H1 (cell line): ENCODE data around the gene DGKZ. TPM values are rescaled to one million over a fixed set of nuclear protein-coding genes. Genes with fewer than 3 reads are reported as not detected.

ENCODE experiments used
- CTCF ChIA-PET: fragments of 300-600 bp; sonication (Branson Sonifier 250); formaldehyde crosslinking; loops from one replicate; lab custom pipeline; 2021; ENCODE audit not compliant: partially characterized antibody; lab: Charles Lee
- POLR2A ChIA-PET: fragments of 300-600 bp; sonication (Branson Sonifier 250); formaldehyde crosslinking; loops from one replicate; lab custom pipeline; 2021; ENCODE audit warnings: inconsistent platforms; ENCODE audit not compliant: partially characterized antibody; lab: Charles Lee
- DNase-seq, 2 experiments: peaks; one replicate each; pipeline versions ENCODE4 v3.0.0 to v3.0.0-alpha.2; 2010 to 2022; ENCODE audit warnings: low spot score in 2 of 2, low read depth in 1 of 2, mixed read lengths in 1 of 2
- FAIRE-seq: peaks from 2 replicates; lab custom pipeline; 2011; peaks lifted over from hg19 to GRCh38; lab: Jason Lieb, UNC
- H2AFZ ChIP-seq: 2 replicates; pipeline ENCODE4 v1.8.1; 2012; ENCODE audit warnings: low read length, inconsistent platforms
- H2AK5ac ChIP-seq: 2 replicates; pipeline ENCODE4 v1.6.1; 2013; ENCODE audit warnings: low read depth, low read length
- H2BK120ac ChIP-seq: replicated peaks from 2 replicates; pipeline ENCODE3; 2013; ENCODE audit warnings: low read depth, low read length, inconsistent platforms
- H2BK12ac ChIP-seq: 2 replicates; pipeline ENCODE4 v1.6.1; 2013; ENCODE audit warnings: low read depth, low read length
- H2BK15ac ChIP-seq: 2 replicates; pipeline ENCODE4 v1.6.1; 2013; ENCODE audit warnings: low read length
- H2BK20ac ChIP-seq: 2 replicates; pipeline ENCODE4 v1.6.1; 2013; ENCODE audit warnings: low read length
- H2BK5ac ChIP-seq: 2 replicates; pipeline ENCODE4 v1.6.1; 2013; ENCODE audit warnings: low read depth, low read length
- H3K14ac ChIP-seq: 2 replicates; pipeline ENCODE4 v1.6.1; 2013; ENCODE audit warnings: inconsistent platforms; ENCODE audit not compliant: insufficient read length
- H3K18ac ChIP-seq: 2 replicates; pipeline ENCODE4 v1.6.1; 2013; ENCODE audit warnings: low read length; ENCODE audit errors: extremely low read depth
- H3K23ac ChIP-seq: 2 replicates; pipeline ENCODE4 v1.6.1; 2013; ENCODE audit warnings: inconsistent platforms; ENCODE audit not compliant: insufficient read length
- H3K23me2 ChIP-seq: 2 replicates; pipeline ENCODE4 v1.6.1; 2013; ENCODE audit warnings: low read depth, low read length
- H3K27ac ChIP-seq: 2 replicates; pipeline ENCODE4 v1.6.1; 2011; ENCODE audit warnings: low read depth, low read length, inconsistent platforms
- H3K27me3 ChIP-seq, 4 experiments: replicated peaks in 1 of 4; 1 replicate in 1 of 4; 2 replicates in 3 of 4; pipeline versions ENCODE4 v1.6.1 to v1.8.1; 2011 to 2013; ENCODE audit warnings: low read length in 3 of 4, mild to moderate bottlenecking in 3 of 4, inconsistent platforms in 2 of 4, mixed read lengths in 2 of 4, moderate library complexity in 1 of 4; ENCODE audit not compliant: control insufficient read depth in 3 of 4, insufficient read depth in 3 of 4; ENCODE audit errors: extremely low read depth in 1 of 4
- H3K36me3 ChIP-seq, 4 experiments: 2 replicates each; pipeline versions ENCODE4 v1.6.1 to v1.8.1; 2011 to 2013; ENCODE audit warnings: mild to moderate bottlenecking in 4 of 4, low read length in 3 of 4, moderate library complexity in 2 of 4, control low read depth in 1 of 4, inconsistent platforms in 1 of 4; ENCODE audit not compliant: insufficient read depth in 4 of 4, control insufficient read depth in 2 of 4
- H3K4ac ChIP-seq: replicated peaks from 2 replicates; pipeline ENCODE3; 2013; ENCODE audit warnings: low read length, low read depth, mixed read lengths, inconsistent platforms; ENCODE audit not compliant: insufficient read length
- H3K4me1 ChIP-seq, 4 experiments: replicated peaks in 1 of 4; 1 replicate in 1 of 4; 2 replicates in 3 of 4; pipeline versions ENCODE4 v1.6.1 to v1.8.1; 2011 to 2013; ENCODE audit warnings: low read length in 3 of 4, inconsistent platforms in 2 of 4, mixed read lengths in 1 of 4; ENCODE audit not compliant: insufficient read depth in 4 of 4, control insufficient read depth in 3 of 4
- H3K4me2 ChIP-seq, 2 experiments: 2 replicates each; pipeline versions ENCODE4 v1.6.1 to v1.8.1; 2011 to 2013; ENCODE audit warnings: low read depth in 2 of 2, low read length in 2 of 2, control low read depth in 1 of 2, inconsistent platforms in 1 of 2, mild to moderate bottlenecking in 1 of 2; ENCODE audit not compliant: insufficient read depth in 1 of 2
- H3K4me3 ChIP-seq, 4 experiments: fragments of 200-600, 300-600 bp in 1 of 4; sonication (generic), shearing (Covaris generic), sonication (Bioruptor Twin) in 1 of 4; 2 replicates each; pipeline versions ENCODE4 v1.5.1 to v1.8.1; 2011 to 2016; ENCODE audit warnings: low read length in 4 of 4, low read depth in 3 of 4, control low read depth in 2 of 4, inconsistent platforms in 2 of 4, mild to moderate bottlenecking in 2 of 4, mixed read lengths in 1 of 4, moderate library complexity in 1 of 4; ENCODE audit not compliant: insufficient read depth in 2 of 4; ENCODE audit errors: extremely low read depth in 1 of 4
- H3K56ac ChIP-seq: replicated peaks from 2 replicates; pipeline ENCODE3; 2013; ENCODE audit warnings: low read depth, mild to moderate bottlenecking, mixed read lengths, low read length, inconsistent platforms; ENCODE audit not compliant: insufficient read length
- H3K79me1 ChIP-seq: 2 replicates; pipeline ENCODE4 v1.6.1; 2013; ENCODE audit warnings: low read depth, low read length, control low read depth
- H3K79me2 ChIP-seq, 2 experiments: 2 replicates each; pipeline versions ENCODE4 v1.6.1 to v1.8.1; 2012 to 2013; ENCODE audit warnings: low read length in 2 of 2, mild to moderate bottlenecking in 2 of 2, inconsistent platforms in 1 of 2; ENCODE audit not compliant: insufficient read depth in 2 of 2, control insufficient read depth in 1 of 2
- H3K9ac ChIP-seq, 4 experiments: replicated peaks in 1 of 4; 1 replicate in 1 of 4; 2 replicates in 3 of 4; pipeline versions ENCODE4 v1.6.1 to v1.8.1; 2011 to 2013; ENCODE audit warnings: low read depth in 3 of 4, low read length in 3 of 4, control low read depth in 2 of 4, mild to moderate bottlenecking in 2 of 4, moderate library complexity in 2 of 4, inconsistent platforms in 1 of 4; ENCODE audit errors: extremely low read depth in 1 of 4
- H3K9me3 ChIP-seq, 2 experiments: 2 replicates each; pipeline versions ENCODE4 v1.6.1 to v1.8.1; 2012 to 2013; ENCODE audit warnings: mild to moderate bottlenecking in 2 of 2, moderate library complexity in 2 of 2, control low read depth in 1 of 2, inconsistent platforms in 1 of 2, low read depth in 1 of 2, low read length in 1 of 2, mixed read lengths in 1 of 2; ENCODE audit not compliant: insufficient read depth in 2 of 2
- H4K20me1 ChIP-seq, 2 experiments: replicated peaks in 1 of 2; 2 replicates each; pipeline versions ENCODE3 to v1.8.1; 2011 to 2013; ENCODE audit warnings: inconsistent platforms in 2 of 2, low read length in 2 of 2, mild to moderate bottlenecking in 1 of 2; ENCODE audit not compliant: insufficient read depth in 2 of 2, control insufficient read depth in 1 of 2
- H4K5ac ChIP-seq: 2 replicates; pipeline ENCODE4 v1.6.1; 2013; ENCODE audit warnings: low read length, low read depth, mixed read lengths, inconsistent platforms; ENCODE audit not compliant: insufficient read length
- H4K8ac ChIP-seq: 2 replicates; pipeline ENCODE4 v1.8.0; 2013; ENCODE audit warnings: mild to moderate bottlenecking, moderate library complexity, low read length, inconsistent platforms; ENCODE audit not compliant: insufficient read depth; ENCODE audit errors: extremely low read depth
- H4K91ac ChIP-seq: replicated peaks from 2 replicates; pipeline ENCODE3; 2013; ENCODE audit warnings: low read length, mixed read lengths, inconsistent platforms; ENCODE audit not compliant: insufficient read length
- CHD1 ChIP-seq: IDR thresholded peaks from 2 replicates; pipeline ENCODE4 v1.6.1; 2012; ENCODE audit warnings: low read depth, low read length, improper control_type of control experiment
- CREB1 ChIP-seq: IDR thresholded peaks from 2 replicates; pipeline ENCODE4 v1.6.1; 2012; ENCODE audit warnings: inconsistent platforms
- POLR2AphosphoS5 ChIP-seq: IDR thresholded peaks from 2 replicates; pipeline ENCODE4 v1.6.1; 2011; ENCODE audit warnings: low read depth, low read length
- POU5F1 ChIP-seq: IDR thresholded peaks from 2 replicates; pipeline ENCODE4 v1.6.1; 2011; ENCODE audit warnings: low read depth, mild to moderate bottlenecking, low read length, moderate library complexity
- WGBS, 2 experiments: shearing (Covaris generic) in 1 of 2; methylation state at CpG; one replicate each; pipeline versions ENCODE4 v1.1.6 to v1.1.7; 2013 to 2015; ENCODE audit warnings: low lambda C conversion rate in 2 of 2, mixed read lengths in 2 of 2, inconsistent platforms in 1 of 2, low coverage in 1 of 2, missing lambda C conversion rate in 1 of 2; ENCODE audit not compliant: insufficient replicate concordance in 2 of 2, insufficient coverage in 1 of 2, insufficient read length in 1 of 2; ENCODE audit errors: extremely low coverage in 1 of 2, missing lambda C conversion rate in 1 of 2; 5-methylcytosine and 5-hydroxymethylcytosine counted together
- polyA plus RNA-seq, 7 experiments: library from polyadenylated mRNA; depleted of rRNA in 3 of 7; stranded (reverse) in 5 of 7; unstranded in 2 of 7; fragments of >200 nt in 5 of 7; fragments of 200-250 nt in 2 of 7; gene quantifications; 1 replicate in 5 of 7; 2 replicates in 1 of 7; 4 replicates in 1 of 7; pipeline versions ENCODE4 v1.2.1 to v1.2.3, GENCODE V29; 2011 to 2013; ENCODE audit warnings: missing spikeins in 2 of 7, mixed read lengths in 2 of 7
- total RNA-seq: library from RNA; stranded (reverse); fragmentation: NEBNext Ultra II Directional; extraction: Animal tissue kit (Norgen Biotek cat#: 25700); gene quantifications from 2 replicates; pipeline ENCODE4 v1.2.1, GENCODE V29; 2021

DGKZ gene
- total and polyA plus RNA-seq, 2 of the 8 experiments (the other 6 are each of a cell fraction or from before 2014, with no cell fraction given) = 84.4 to 184 TPM

DNA sequence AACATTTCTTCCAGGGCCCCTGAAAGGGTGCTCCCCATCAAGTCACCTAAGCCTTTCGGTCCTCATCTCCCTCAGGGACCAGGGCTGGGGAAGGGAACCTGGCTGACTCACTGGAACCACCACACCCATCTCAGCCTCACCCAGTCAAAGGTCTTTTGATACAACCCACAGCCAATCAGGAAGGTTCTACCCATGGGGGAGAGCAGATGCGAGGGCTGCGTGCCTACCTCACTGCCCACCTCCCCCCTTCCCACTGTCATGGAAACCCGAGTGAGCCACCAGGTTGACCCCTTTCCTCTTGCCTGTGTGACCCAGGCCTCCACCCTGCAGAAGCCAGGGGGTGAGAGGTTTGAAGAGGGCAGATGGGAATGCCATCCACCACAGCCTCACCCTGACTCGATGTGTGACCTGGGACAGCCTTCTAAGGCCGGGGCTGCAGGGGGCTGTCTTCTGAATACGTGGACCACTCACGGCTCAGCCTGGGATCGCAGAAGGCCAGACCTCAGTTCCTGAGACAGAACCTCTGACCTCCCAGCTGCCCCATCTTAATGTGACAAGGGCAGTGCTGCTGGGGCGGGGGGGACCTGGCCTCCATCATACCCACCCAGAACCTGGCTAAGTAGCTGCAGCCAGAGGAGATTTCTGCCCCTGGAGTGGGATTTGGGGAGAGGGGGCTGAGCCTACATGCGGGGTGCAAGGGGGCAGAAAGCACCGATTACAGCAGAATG is 36.9 kb downstream of the DGKZ start:
- CTCF ChIA-PET = interaction anchor here (0.6 to 3.7 kb wide), 40 partner anchors 8 to 837 kb away, joined by 3 to 32 read pairs (median 5); partner anchors contain the start of genes CHRM4, CREB3L1 and F2
- H4K20me1 ChIP-seq = peaks cover 3 to 16% of the 10 kb centered on the region in 2 experiments
- no peaks in the 10 kb centered on the region for H3K79me1 ChIP-seq
- no peaks in the 10 kb centered on the region for H3K9me3 ChIP-seq
- no peak overlapping the region for H3K23ac ChIP-seq
- H3K36me3 ChIP-seq = peaks cover 0 to 4% (median 0%) of the 10 kb centered on the region in 4 experiments; a peak in 2 of 8 replicates
- H3K4me1 ChIP-seq = peaks cover 3 to 16% (median 14%) of the 10 kb centered on the region in 4 experiments; a peak in 6 of 7 replicates
- no peak overlapping the region for H4K91ac ChIP-seq
- H4K8ac ChIP-seq = no peak overlapping the region; the same call in none of the 2 replicates
- no peak overlapping the region for H2BK20ac ChIP-seq
- POLR2A ChIA-PET = interaction anchor here (0.9 to 2.4 kb wide), 8 partner anchors 9 to 141 kb away, joined by 3 to 17 read pairs (median 4); partner anchors contain the start of genes CHRM4 and DGKZ
- no peak overlapping the region for H3K4ac ChIP-seq
- H2BK120ac ChIP-seq = no peak overlapping the region
- H2BK15ac ChIP-seq = no peak overlapping the region
- 88% methylated on average over 10 of the region's 12 CpGs; no CpG with 5 or more reads in 1 of the 2 experiments for WGBS, 2 experiments
- H2BK5ac ChIP-seq = no peak overlapping the region
- no peak overlapping the region for H3K27ac ChIP-seq
- no peak overlapping the region for H2AFZ ChIP-seq
- peaks cover 0 to 21% (median 15%) of the 10 kb centered on the region in 4 experiments; a peak in 6 of 7 replicates for H3K27me3 ChIP-seq
- no peak overlapping the region for H3K9ac ChIP-seq
- no peak overlapping the region for H3K18ac ChIP-seq
- H3K56ac ChIP-seq = no peak overlapping the region
- H2BK12ac ChIP-seq = no peak overlapping the region
- H3K14ac ChIP-seq = no peak overlapping the region
- no peak overlapping the region for H4K5ac ChIP-seq
- H3K23me2 ChIP-seq = peaks cover 9% of the 10 kb centered on the region; the same call in 1 of the 2 replicates
- H3K4me2 ChIP-seq = no peak overlapping the region
- FAIRE-seq = no peak
- DNase-seq = no peak
- H2AK5ac ChIP-seq = no peak overlapping the region
- no peak overlapping the region for H3K4me3 ChIP-seq
- TF ChIP-seq CHD1 (no peak), POU5F1 (no peak), CREB1 (no peak), POLR2AphosphoS5 (peak; percentile 53)
- H3K79me2 ChIP-seq = no peaks in the 10 kb centered on the region; a peak in 1 of 4 replicates
